GM23338 (cell line): ENCODE results near the gene RFC3.

Experiments used
- CTCF ChIP-seq, 2 experiments: fragments of 200-600 bp in 1 of 2; sonication (generic) in 1 of 2; conservative IDR thresholded peaks; 2 replicates each; pipeline versions ENCODE4 v1.5.1 to v1.6.1; 2016 to 2017; ENCODE audit warnings: antibody characterized with exemption in 2 of 2, low read depth in 2 of 2, mild to moderate bottlenecking in 2 of 2, moderate library complexity in 1 of 2
- EZH2 ChIP-seq: fragments of 200-600 bp; sonication (generic); IDR thresholded peaks from one replicate; pipeline ENCODE4 v1.8.0; 2017; ENCODE audit warnings: antibody characterized with exemption, mild to moderate bottlenecking, low read depth; ENCODE audit not compliant: unreplicated experiment
- EZH2phosphoT487 ChIP-seq: fragments of 200-600 bp; sonication (generic); IDR thresholded peaks from one replicate; pipeline ENCODE4 v1.8.1; 2018; ENCODE audit warnings: antibody characterized with exemption; ENCODE audit not compliant: unreplicated experiment
- JUNB ChIP-seq: IDR thresholded peaks from one replicate; pipeline ENCODE4 v1.6.1; 2016; ENCODE audit warnings: antibody characterized with exemption; ENCODE audit not compliant: unreplicated experiment
- NANOG ChIP-seq: IDR thresholded peaks from 2 replicates; pipeline ENCODE4 v1.6.1; 2016; ENCODE audit warnings: antibody characterized with exemption, borderline replicate concordance
- POLR2AphosphoS5 ChIP-seq: IDR thresholded peaks from 2 replicates; pipeline ENCODE4 v1.6.1; 2016; ENCODE audit warnings: antibody characterized with exemption, low read depth
- ZNF114 ChIP-seq: fragments of 250-450 bp; sonication (Bioruptor Pico); IDR thresholded peaks from 2 replicates; pipeline ENCODE4 v1.5.0; 2020; ENCODE audit warnings: mild to moderate bottlenecking, moderate library complexity

- no peak for TF ChIP-seq CTCF (conservative IDR thresholded peaks at IDR 0.05; ENCODE audit: low read depth in 2 of 2)
- TF ChIP-seq EZH2 = no peak
- no peak for TF ChIP-seq POLR2AphosphoS5
- TF ChIP-seq EZH2phosphoT487 = no peak
- TF ChIP-seq NANOG = no peak
- TF ChIP-seq ZNF114 (CRISPR knock-in tag) = no peak
- no peak for TF ChIP-seq JUNB
Measured at GRCh38 chr13:33771296-33771695, 46.7 kb upstream of the RFC3 start.
